HPDE6-E6E7 (cell line): Measurements from ENCODE around the gene TEX29.

Source experiments
- DNase-seq: peaks from one replicate; pipeline ENCODE4 v3.0.0; 2011; ENCODE audit warnings: missing footprints; ENCODE audit errors: extremely low spot score

The TEX29 gene

GRCh38 chr13:111322001-111322915 is 1.8 kb downstream of the TEX29 start:
- DNase-seq, result no peak

GRCh38 chr13:111322916-111323331 is 2.5 kb downstream of the TEX29 start:
- no peak for DNase-seq

- no peak for DNase-seq
Observed at GRCh38 chr13:111323549-111323948, 3.1 kb downstream of the TEX29 start.

- no peak for DNase-seq
Observed at GRCh38 chr13:111323950-111324651, 3.7 kb downstream of the TEX29 start.

GRCh38 chr13:111324736-111325135 is 4.3 kb downstream of the TEX29 start:
- no peak for DNase-seq

- no peak for DNase-seq
Observed at GRCh38 chr13:111325146-111325890, 4.9 kb downstream of the TEX29 start.

GRCh38 chr13:111325941-111326620 is 5.6 kb downstream of the TEX29 start:
- DNase-seq, result no peak

- DNase-seq, result no peak
Observed at GRCh38 chr13:111326621-111326965, 6.2 kb downstream of the TEX29 start.

- no peak for DNase-seq
Observed at GRCh38 chr13:111326981-111327642, 6.7 kb downstream of the TEX29 start.

GRCh38 chr13:111327730-111328573 is 7.5 kb downstream of the TEX29 start:
- DNase-seq, result no peak

- no peak for DNase-seq
Observed at GRCh38 chr13:111328574-111329410, 8.3 kb downstream of the TEX29 start.

- DNase-seq, result no peak
Observed at GRCh38 chr13:111329641-111330040, 9.2 kb downstream of the TEX29 start.

GRCh38 chr13:111330066-111330610 is 9.7 kb downstream of the TEX29 start:
- no peak for DNase-seq

- no peak for DNase-seq
Observed at GRCh38 chr13:111335298-111335697, 14.9 kb downstream of the TEX29 start.

GRCh38 chr13:111336666-111337065 is 16.2 kb downstream of the TEX29 start:
- no peak for DNase-seq

GRCh38 chr13:111337206-111337605 is 16.8 kb downstream of the TEX29 start:
- DNase-seq, result no peak

- DNase-seq, result no peak
Observed at GRCh38 chr13:111337741-111338140, 17.3 kb downstream of the TEX29 start.

GRCh38 chr13:111338841-111339240 is 18.4 kb downstream of the TEX29 start:
- DNase-seq, result no peak
